Endothelial cell of umbilical vein (primary cell): ENCODE data around the gene MARK1. TPM values are rescaled to one million over a fixed set of nuclear protein-coding genes. Genes with fewer than 3 reads are reported as not detected.

Experiments
- BruUV-seq: library from RNA; stranded (reverse); fragments of 400-500 nt; replicated peaks from 2 replicates; lab custom pipeline; 2021; lab: Mats Ljungman, UMichigan
- CTCF ChIA-PET: fragments of 300-600, 350-600 bp; sonication (Branson Sonifier 250); formaldehyde crosslinking; loops from one replicate; lab custom pipeline; 2021; ENCODE audit warnings: antibody characterized with exemption, inconsistent platforms; lab: Charles Lee
- POLR2A ChIA-PET: fragments of 300-600, 350-600 bp; sonication (Branson Sonifier 250); formaldehyde crosslinking; loops from one replicate; lab custom pipeline; 2021; ENCODE audit warnings: antibody characterized with exemption, inconsistent platforms; lab: Charles Lee
- DNase-seq: peaks from one replicate; pipeline ENCODE4 v3.0.0-alpha.2; 2011; ENCODE audit warnings: low read depth, low spot score
- FAIRE-seq: peaks from 2 replicates; lab custom pipeline; 2011; peaks lifted over from hg19 to GRCh38; lab: Jason Lieb, UNC
- H2AFZ ChIP-seq: 2 replicates; pipeline ENCODE4 v1.6.0; 2012; ENCODE audit warnings: low read depth, low read length, control low read depth, inconsistent platforms
- H3K27ac ChIP-seq: 2 replicates; pipeline ENCODE4 v1.5.1; 2011; ENCODE audit warnings: low read depth, mild to moderate bottlenecking, control low read depth, low read length, moderate library complexity; ENCODE audit not compliant: insufficient read depth
- H3K27me3 ChIP-seq, 2 experiments: 2 replicates each; pipeline versions ENCODE4 v1.6.0 to v1.6.1; 2011; ENCODE audit warnings: low read length in 2 of 2, mixed read lengths in 1 of 2; ENCODE audit not compliant: control insufficient read depth in 2 of 2, insufficient read depth in 2 of 2
- H3K36me3 ChIP-seq, 2 experiments: 2 replicates in 1 of 2; 3 replicates in 1 of 2; pipeline ENCODE4 v1.5.1; 2011; ENCODE audit warnings: low read length in 2 of 2, mild to moderate bottlenecking in 1 of 2, moderate library complexity in 1 of 2; ENCODE audit not compliant: control insufficient read depth in 2 of 2, insufficient read depth in 2 of 2; ENCODE audit errors: extremely low read depth in 1 of 2
- H3K4me1 ChIP-seq: 3 replicates; pipeline ENCODE4 v1.5.1; 2011; ENCODE audit warnings: mild to moderate bottlenecking, low read length; ENCODE audit not compliant: control insufficient read depth, insufficient read depth; ENCODE audit errors: extremely low read depth
- H3K4me2 ChIP-seq: 2 replicates; pipeline ENCODE4 v1.6.1; 2011; ENCODE audit warnings: low read length, control low read depth, mixed read lengths; ENCODE audit not compliant: insufficient read depth
- H3K4me3 ChIP-seq, 3 experiments: fragments of 200-600 bp in 1 of 3; sonication (generic), shearing (Covaris generic) in 1 of 3; replicated peaks in 1 of 3; 2 replicates each; pipeline ENCODE4 v1.5.1; 2011 to 2016; ENCODE audit warnings: control low read depth in 3 of 3, low read length in 3 of 3, mild to moderate bottlenecking in 2 of 3, inconsistent platforms in 1 of 3, low read depth in 1 of 3, moderate library complexity in 1 of 3; ENCODE audit not compliant: insufficient read depth in 1 of 3
- H3K79me2 ChIP-seq: 2 replicates; pipeline ENCODE4 v1.6.0; 2012; ENCODE audit warnings: low read length, inconsistent platforms; ENCODE audit not compliant: control insufficient read depth, insufficient read depth
- H3K9ac ChIP-seq: replicated peaks from 2 replicates; pipeline ENCODE3; 2011; ENCODE audit warnings: low read length, control low read depth; ENCODE audit not compliant: insufficient read depth; ENCODE audit errors: extremely low read depth
- H3K9me1 ChIP-seq: replicated peaks from 3 replicates; pipeline ENCODE4 v1.6.0; 2011; ENCODE audit warnings: mild to moderate bottlenecking, low read length; ENCODE audit not compliant: control insufficient read depth, insufficient read depth; ENCODE audit errors: extremely low read depth
- H3K9me3 ChIP-seq: replicated peaks from 2 replicates; pipeline ENCODE4 v1.5.1; 2012; ENCODE audit warnings: low read length, inconsistent platforms; ENCODE audit not compliant: control insufficient read depth, insufficient read depth
- H4K20me1 ChIP-seq: replicated peaks from 2 replicates; pipeline ENCODE3; 2011; ENCODE audit warnings: mild to moderate bottlenecking, low read length; ENCODE audit not compliant: control insufficient read depth, insufficient read depth; ENCODE audit errors: extremely low read depth
- EZH2 ChIP-seq: IDR thresholded peaks from 2 replicates; pipeline ENCODE4 v1.6.1; 2012; ENCODE audit warnings: borderline replicate concordance, low read depth, mild to moderate bottlenecking, moderate library complexity, low read length, inconsistent platforms; ENCODE audit not compliant: severe bottlenecking
- FOS ChIP-seq: IDR thresholded peaks from 2 replicates; pipeline ENCODE4 v1.6.1; 2011; ENCODE audit warnings: mild to moderate bottlenecking, low read length, moderate library complexity, borderline replicate concordance; ENCODE audit not compliant: insufficient read depth
- GATA2 ChIP-seq: IDR thresholded peaks from 2 replicates; pipeline ENCODE4 v1.7.0; 2011; ENCODE audit warnings: low read depth, mild to moderate bottlenecking, moderate library complexity, mixed read lengths, low read length; ENCODE audit not compliant: insufficient read length, insufficient read depth
- MYC ChIP-seq: IDR thresholded peaks from one replicate; pipeline ENCODE4 v1.6.1; 2011; ENCODE audit warnings: mild to moderate bottlenecking, low read depth, low read length
- POLR2A ChIP-seq: IDR thresholded peaks from 2 replicates; pipeline ENCODE4 v1.6.1; 2012; ENCODE audit warnings: low read depth, mild to moderate bottlenecking, control low read depth, low read length
- POLR2AphosphoS5 ChIP-seq: IDR thresholded peaks from 2 replicates; pipeline ENCODE4 v1.6.1; 2012; ENCODE audit warnings: low read depth, mild to moderate bottlenecking, control low read depth, low read length, moderate library complexity; ENCODE audit not compliant: insufficient read depth
- dilution Hi-C: fragments of 300-500 bp; cut with MboI; formaldehyde crosslinking; loops from one replicate; pipeline ENCODE4 v1.15.0; 2019; ENCODE audit warnings: low sequenced_read_pairs; ENCODE audit not compliant: extremely low pct_ligation_motif_present
- intact Hi-C: fragments of 100-400 bp; cut with micrococcal nuclease; formaldehyde crosslinking; loops from one replicate; pipeline ENCODE4 v1.10.0; 2022
- polyA plus RNA-seq, 4 experiments: library from polyadenylated mRNA; depleted of rRNA in 3 of 4; stranded (reverse) in 3 of 4; unstranded in 1 of 4; fragments of >200 nt; gene quantifications; 2 replicates each; pipeline versions ENCODE4 v1.2.1 to v1.2.3, GENCODE V29; 2011 to 2012; ENCODE audit warnings: missing spikeins in 1 of 4
- total RNA-seq: library from RNA; stranded (reverse); gene quantifications from 2 replicates; pipeline ENCODE4 v1.2.3, GENCODE V29; 2021
- TF ChIP-seq, protein P1 (sequence below), 2 donors: IDR thresholded peaks; 1 replicate in 1 of 2; 2 replicates in 1 of 2; pipeline ENCODE4 v1.5.1; 2011; ENCODE audit warnings: low read length in 2 of 2, mild to moderate bottlenecking in 2 of 2, moderate library complexity in 2 of 2, control low read depth in 1 of 2, inconsistent platforms in 1 of 2, low read depth in 1 of 2; ENCODE audit not compliant: insufficient read depth in 1 of 2; ENCODE audit errors: extremely low read depth in 1 of 2
- TF ChIP-seq, protein P2 (sequence below): IDR thresholded peaks from 2 replicates; pipeline ENCODE4 v1.6.1; 2011; ENCODE audit not compliant: insufficient read depth, insufficient read length

MARK1 gene
- total and polyA plus RNA-seq, 2 donors (not counting 3 experiments of a cell fraction or from before 2014, with no cell fraction given), result 1.2 to 5.5 TPM

DNA sequence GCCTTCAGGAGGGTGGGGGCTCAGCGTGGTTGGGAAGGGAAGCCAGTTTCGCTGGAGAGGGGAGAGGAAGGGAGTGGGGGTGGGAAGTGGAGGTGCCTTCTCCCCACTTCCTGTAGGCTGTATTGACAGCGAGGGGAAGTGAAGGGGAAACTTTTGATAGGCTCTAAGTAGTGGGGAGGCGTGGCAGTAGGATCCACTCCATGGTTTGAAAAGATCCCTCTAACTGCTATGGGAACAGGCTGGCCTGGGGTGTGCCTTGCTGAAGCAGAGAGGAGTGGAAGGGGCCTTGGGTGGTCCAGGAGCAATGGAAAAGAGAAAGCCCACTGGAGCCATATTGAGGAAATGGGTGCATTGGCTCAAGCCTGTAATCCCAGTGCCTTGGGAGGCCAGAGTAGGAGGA lies 182.4 kb downstream of the MARK1 start:
- no peaks in the 10 kb centered on the region for H3K79me2 ChIP-seq
- H3K4me3 ChIP-seq, result no peak overlapping the region
- no peak overlapping the region for H3K9ac ChIP-seq
- dilution Hi-C loops (no loop called here), intact Hi-C loops (no loop called here)
- H3K4me1 ChIP-seq, result no peaks in the 10 kb centered on the region
- no peak overlapping the region for H3K4me2 ChIP-seq
- ChIA-PET POLR2A (no interaction called here), CTCF (interaction anchor here (0.7 to 1.8 kb wide), 4 partner anchors 19 to 66 kb away, joined by 3 to 12 read pairs (median 4); no protein-coding TSS in a partner anchor)
- no peaks in the 10 kb centered on the region for H4K20me1 ChIP-seq
- no peaks in the 10 kb centered on the region for H3K9me1 ChIP-seq
- H3K27me3 ChIP-seq, result no peaks in the 10 kb centered on the region
- DNase-seq (no peak), FAIRE-seq (no peak)
- H2AFZ ChIP-seq, result no peak overlapping the region
- no peaks in the 10 kb centered on the region for H3K9me3 ChIP-seq
- TF ChIP-seq, protein P1, sequence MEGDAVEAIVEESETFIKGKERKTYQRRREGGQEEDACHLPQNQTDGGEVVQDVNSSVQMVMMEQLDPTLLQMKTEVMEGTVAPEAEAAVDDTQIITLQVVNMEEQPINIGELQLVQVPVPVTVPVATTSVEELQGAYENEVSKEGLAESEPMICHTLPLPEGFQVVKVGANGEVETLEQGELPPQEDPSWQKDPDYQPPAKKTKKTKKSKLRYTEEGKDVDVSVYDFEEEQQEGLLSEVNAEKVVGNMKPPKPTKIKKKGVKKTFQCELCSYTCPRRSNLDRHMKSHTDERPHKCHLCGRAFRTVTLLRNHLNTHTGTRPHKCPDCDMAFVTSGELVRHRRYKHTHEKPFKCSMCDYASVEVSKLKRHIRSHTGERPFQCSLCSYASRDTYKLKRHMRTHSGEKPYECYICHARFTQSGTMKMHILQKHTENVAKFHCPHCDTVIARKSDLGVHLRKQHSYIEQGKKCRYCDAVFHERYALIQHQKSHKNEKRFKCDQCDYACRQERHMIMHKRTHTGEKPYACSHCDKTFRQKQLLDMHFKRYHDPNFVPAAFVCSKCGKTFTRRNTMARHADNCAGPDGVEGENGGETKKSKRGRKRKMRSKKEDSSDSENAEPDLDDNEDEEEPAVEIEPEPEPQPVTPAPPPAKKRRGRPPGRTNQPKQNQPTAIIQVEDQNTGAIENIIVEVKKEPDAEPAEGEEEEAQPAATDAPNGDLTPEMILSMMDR (IDR thresholded peaks at IDR 0.05; ENCODE audit: extremely low read depth in 1 of 2, insufficient read depth in 1 of 2, low read depth in 1 of 2, low read length in 2 of 2), result no peak
- H3K27ac ChIP-seq, result no peak overlapping the region
- no TSS peak for BruUV-seq
- no peaks in the 10 kb centered on the region for H3K36me3 ChIP-seq

DNA sequence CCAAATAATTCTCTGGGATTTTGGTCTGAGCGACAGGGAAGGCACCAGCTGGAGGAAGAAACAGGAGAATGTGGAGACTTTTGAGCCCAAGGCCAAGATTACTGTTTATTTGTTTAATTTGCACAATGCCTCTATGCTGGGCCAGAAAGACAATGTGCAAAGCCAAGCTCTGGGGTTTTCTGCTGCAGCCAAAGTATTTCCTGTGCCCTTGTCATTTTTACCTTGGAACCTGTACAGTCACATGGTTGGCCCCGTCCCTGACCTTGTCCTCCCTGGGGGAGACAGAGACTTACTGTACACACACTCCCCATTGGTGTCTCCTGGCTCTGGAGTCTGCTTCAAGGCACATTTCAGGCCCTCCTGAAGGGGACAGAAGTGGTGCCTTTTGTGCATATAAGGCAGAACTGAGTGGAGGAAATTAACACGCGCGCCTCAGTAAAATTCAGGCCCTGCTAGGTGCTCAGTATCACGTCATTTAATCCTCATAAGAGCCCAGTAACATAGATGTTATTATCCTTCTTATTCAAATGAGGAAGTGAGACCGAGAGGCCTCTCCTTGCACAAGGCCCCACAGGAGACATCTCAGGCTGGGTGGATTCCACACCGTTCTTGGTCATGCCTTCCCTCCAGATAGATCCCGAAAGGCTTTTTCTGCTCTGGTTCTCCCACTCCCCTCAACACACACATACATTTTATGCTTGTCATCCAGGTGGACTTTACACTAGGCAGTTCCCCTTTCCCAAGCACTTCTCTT lies 183.3 kb downstream of the MARK1 start:
- H3K4me1 ChIP-seq, result no peaks in the 10 kb centered on the region
- no peak for TF ChIP-seq POLR2A
- TF ChIP-seq POLR2AphosphoS5, result no peak
- no peak for TF ChIP-seq GATA2
- no peak for TF ChIP-seq FOS
- TF ChIP-seq EZH2, result no peak
- TF ChIP-seq, protein P2, sequence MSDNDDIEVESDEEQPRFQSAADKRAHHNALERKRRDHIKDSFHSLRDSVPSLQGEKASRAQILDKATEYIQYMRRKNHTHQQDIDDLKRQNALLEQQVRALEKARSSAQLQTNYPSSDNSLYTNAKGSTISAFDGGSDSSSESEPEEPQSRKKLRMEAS, result no peak
- TF ChIP-seq MYC, result no peak
- no peaks in the 10 kb centered on the region for H4K20me1 ChIP-seq
- no peak overlapping the region for H3K4me2 ChIP-seq
- H3K79me2 ChIP-seq, result no peaks in the 10 kb centered on the region
- H3K9me3 ChIP-seq, result no peaks in the 10 kb centered on the region
- POLR2A ChIA-PET, result no interaction called here
- FAIRE-seq (no peak), DNase-seq (no peak)
- H3K9ac ChIP-seq, result no peak overlapping the region
- dilution Hi-C loops, result no loop called here
- H3K4me3 ChIP-seq, result no peak overlapping the region
- no peak overlapping the region for H2AFZ ChIP-seq
- intact Hi-C loops, result no loop called here
- H3K27ac ChIP-seq, result no peak overlapping the region
- BruUV-seq, result no TSS peak
- no peaks in the 10 kb centered on the region for H3K9me1 ChIP-seq
- H3K27me3 ChIP-seq, result no peaks in the 10 kb centered on the region
- CTCF ChIA-PET, result interaction anchor here (0.9 to 1.8 kb wide), 3 partner anchors 22 to 65 kb away, joined by 3 to 12 read pairs (median 4); no protein-coding TSS in a partner anchor
- no peaks in the 10 kb centered on the region for H3K36me3 ChIP-seq
